GM18951 (cell line): ENCODE measurements around the gene BCR.

Source experiments
- POLR2A ChIP-seq: IDR thresholded peaks from 4 replicates; pipeline ENCODE4 v1.6.1; 2011; ENCODE audit warnings: mild to moderate bottlenecking; ENCODE audit not compliant: insufficient read length, insufficient read depth; ENCODE audit errors: extremely low read depth
- in situ Hi-C: fragments of 300-500 bp; cut with MboI; formaldehyde crosslinking; loops from one replicate; pipeline ENCODE4 v1.12.0; 2022; ENCODE audit warnings: low sequenced_read_pairs, mixed read lengths, inconsistent platforms; ENCODE audit not compliant: unreplicated experiment

Gene BCR

DNA sequence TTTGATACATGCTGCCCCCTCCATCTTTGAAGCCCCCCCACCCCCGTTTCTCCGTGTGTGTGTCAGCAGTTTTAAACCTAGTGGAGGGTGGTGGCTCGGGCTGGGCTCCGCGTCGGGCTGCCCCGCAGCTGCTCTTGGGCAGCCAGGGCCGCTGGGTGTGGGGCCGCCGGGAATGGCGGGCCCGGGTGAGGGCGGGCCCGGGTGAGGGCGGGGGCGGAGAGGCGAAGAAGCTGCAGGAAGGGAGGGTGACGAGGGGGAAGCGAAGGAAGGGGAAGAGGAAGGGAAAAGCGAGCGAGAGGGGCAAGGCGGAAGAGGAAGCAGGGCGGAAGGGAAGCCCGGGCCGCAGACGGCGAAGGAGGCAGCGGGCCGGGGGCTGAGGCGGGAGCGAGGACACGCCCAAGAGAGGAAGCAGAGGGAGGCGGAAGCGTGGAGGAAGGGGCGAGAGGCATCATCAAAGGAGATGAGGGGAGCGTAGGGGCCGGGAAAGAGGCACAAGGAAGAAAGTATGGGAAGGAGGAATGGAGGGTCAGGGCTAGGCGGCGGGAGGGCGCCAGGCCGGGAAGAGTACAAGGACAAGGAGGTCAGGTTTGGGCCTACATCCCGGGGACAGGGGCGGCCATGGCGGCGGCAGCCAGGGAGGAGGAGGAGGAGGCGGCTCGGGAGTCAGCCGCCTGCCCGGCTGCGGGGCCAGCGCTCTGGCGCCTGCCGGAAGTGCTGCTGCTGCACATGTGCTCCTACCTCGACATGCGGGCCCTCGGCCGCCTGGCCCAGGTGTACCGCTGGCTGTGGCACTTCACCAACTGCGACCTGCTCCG lies 82.4 kb downstream of the BCR start:
- no peak for TF ChIP-seq POLR2A
- in situ Hi-C loops, result no loop called here

DNA sequence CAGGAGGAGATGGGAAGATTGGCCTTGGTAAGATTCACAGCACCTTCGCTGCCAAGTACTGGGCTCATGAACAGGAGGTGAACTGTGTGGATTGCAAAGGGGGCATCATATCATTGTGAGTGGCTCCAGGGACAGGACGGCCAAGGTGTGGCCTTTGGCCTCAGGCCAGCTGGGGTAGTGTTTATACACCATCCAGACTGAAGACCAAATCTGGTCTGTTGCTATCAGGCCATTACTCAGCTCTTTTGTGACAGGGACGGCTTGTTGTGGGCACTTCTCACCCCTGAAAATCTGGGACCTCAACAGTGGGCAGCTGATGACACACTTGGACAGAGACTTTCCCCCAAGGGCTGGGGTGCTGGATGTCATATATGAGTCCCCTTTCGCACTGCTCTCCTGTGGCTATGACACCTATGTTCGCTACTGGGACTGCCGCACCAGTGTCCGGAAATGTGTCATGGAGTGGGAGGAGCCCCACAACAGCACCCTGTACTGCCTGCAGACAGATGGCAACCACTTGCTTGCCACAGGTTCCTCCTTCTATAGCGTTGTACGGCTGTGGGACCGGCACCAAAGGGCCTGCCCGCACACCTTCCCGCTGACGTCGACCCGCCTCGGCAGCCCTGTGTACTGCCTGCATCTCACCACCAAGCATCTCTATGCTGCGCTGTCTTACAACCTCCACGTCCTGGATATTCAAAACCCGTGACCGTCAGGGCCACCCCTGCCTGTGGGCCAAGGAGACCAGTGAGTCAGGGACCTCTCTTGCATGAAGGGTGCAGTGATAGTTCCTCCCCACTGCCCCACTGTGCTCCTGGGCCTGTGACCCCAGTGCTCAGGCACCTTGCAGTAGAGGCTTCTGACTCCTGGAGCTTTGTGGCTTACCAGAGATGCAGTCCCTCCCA lies 83.6 kb downstream of the BCR start:
- no peak for TF ChIP-seq POLR2A
- in situ Hi-C loops, result no loop called here

DNA sequence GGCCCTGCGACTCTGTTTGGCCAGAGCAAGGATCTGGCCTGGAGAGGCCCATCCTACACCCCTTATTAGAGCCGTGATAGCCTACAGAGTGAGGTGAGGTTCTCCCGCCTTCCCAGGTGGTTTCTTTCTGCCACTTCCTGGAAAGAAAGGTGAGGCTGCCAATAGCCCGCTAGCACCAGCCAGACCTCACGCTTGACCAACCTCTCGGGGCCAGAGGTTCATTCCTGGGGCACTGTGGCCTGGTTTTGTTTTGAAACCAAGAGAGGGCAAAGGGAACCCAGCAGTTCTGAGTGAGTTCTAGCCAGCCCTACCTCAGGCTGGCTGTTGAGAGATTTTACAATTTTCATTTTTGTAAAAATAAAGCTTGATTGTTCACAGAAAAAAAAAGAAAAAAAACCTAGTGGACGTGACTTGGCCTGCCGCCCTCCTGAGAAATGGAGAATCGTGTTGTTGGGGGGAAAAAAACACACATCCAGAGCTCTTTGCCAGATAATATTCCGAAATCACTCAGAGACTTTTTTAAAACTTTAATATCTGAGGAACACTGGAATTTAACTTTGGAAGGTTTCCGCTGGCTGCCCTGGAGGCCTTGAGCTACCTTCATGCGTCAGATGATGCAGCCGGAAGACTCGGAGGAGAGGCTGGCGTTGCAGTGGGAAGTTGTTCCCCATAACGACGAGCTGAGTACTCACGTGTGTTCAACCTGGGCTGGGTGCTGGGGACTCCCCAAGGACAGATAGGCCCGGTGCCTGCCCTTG lies 84.5 kb downstream of the BCR start:
- TF ChIP-seq POLR2A, result no peak
- in situ Hi-C loops, result no loop called here

- TF ChIP-seq POLR2A, result no peak
Measured at GRCh38 chr22:23265368-23265700, 85.0 kb downstream of the BCR start.

GRCh38 chr22:23266780-23267179 lies 86.5 kb downstream of the BCR start:
- in situ Hi-C loops, result no loop called here

More at GRCh38 chr22:23265368-23265700, 85.0 kb downstream of the BCR start:
- in situ Hi-C loops, result no loop called here

DNA sequence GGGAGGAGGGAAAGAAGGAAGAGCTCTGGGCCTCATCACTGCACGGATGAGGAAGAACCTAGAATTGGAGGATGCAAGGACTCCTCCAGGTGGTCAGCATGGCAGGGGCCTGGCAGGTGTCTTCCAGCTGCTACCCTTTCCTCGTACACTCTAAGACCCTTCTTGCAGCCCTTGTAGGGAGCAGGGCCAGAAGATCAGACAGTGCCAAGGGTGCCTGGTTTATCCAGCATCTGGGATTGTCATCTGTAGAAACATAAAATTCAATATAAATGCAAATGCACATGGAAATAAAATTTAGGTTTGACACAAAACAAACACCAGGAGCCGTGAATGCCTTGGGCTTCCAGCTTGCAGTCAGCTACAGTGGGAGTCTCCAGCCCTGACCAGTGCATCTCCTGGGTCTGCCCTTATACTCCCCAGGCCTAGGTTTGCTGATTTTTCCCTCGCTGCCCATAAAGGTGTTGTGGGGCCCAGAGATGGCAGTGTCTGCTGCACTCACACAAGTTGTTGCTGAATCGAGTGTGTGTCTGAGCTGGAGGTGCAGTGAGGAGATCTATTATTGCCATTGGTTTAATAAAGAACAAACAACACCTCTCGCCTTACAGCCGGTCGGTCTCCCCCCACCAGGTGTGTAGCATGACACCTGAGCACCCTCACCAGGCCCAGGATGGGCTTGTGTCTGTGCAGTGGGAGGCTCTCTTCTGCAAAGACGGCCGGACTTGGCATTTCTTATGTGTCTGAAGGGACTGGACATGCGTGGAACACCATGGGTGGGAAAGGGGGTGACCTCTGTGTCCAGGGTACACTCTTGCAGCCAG lies 87.1 kb downstream of the BCR start:
- no peak for TF ChIP-seq POLR2A
- in situ Hi-C loops, result no loop called here

More at GRCh38 chr22:23266780-23267179, 86.5 kb downstream of the BCR start:
- no peak for TF ChIP-seq POLR2A

DNA sequence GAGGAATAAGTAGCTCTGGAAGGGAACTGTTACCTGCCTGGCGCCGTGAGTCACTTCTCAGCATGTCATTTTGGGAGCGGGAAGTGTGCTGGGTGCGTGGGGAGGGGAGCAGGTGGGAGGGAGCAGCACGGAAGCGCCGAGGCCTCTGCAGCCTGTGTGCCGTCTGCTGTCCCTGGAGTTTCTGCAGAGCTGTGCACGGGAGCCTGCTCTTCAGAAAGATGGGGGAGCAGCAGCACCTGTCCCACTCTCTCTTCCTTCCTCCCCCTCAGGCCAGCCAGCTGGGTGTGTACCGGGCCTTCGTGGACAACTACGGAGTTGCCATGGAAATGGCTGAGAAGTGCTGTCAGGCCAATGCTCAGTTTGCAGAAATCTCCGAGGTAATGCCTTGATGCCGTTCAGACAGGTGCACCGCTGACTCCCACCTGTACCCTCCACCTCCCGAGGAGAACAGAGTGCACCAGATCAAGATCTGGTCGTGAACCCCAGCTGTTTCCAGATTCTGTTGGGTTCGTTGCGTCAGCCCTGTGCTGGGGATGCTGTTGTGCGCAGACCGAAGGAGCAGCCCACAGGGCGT lies 87.9 kb downstream of the BCR start:
- in situ Hi-C loops, result no loop called here
- TF ChIP-seq POLR2A, result no peak

GRCh38 chr22:23268877-23269276 lies 88.6 kb downstream of the BCR start:
- TF ChIP-seq POLR2A, result no peak
- in situ Hi-C loops, result no loop called here

DNA sequence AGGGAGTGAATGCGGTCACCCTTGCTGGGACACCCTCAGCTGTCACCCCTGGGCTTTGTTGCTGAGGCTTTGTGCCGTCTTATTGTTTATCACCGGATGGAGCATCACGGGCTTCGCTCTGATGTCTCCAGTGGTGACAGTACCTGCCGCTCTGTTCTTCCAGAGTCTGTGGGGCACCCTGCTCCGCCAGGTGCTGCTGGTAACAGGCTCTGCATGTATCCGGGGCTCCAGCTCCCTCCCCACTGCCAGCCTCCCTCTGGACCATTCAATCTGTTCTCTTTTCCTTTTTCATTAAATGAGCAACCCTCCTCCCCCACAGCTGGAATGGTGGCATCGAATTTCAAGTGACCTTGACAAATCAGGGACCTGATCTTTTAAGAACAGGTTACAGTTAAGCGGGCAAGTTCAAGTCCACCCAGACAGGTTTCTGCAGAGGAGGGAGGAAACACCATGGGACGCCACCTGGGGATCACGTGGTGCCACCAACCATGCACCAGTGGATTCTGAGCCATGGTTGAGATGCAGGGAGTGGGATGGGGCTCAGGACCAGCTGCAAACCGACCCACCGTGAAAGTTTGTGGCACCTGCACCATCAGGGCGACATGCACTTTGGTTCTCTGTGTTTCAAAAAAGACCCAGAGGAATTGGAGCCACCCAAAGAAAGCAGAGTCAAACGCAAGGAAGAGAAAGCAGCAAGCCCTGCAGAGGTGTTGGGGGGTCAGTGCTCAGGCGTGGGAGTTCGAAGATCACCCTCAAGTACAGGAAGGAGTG lies 89.3 kb downstream of the BCR start:
- no peak for TF ChIP-seq POLR2A
- in situ Hi-C loops, result no loop called here

- in situ Hi-C loops, result no loop called here
- TF ChIP-seq POLR2A, result no peak
Measured at GRCh38 chr22:23270212-23270733, 90.0 kb downstream of the BCR start.
